SU-DHL-6 (cell line): ENCODE measurements around the gene AVPR2.

Source experiments
- H2AFZ ChIP-seq: fragments of 200-600 bp; sonication (generic); 2 replicates; pipeline ENCODE4 v1.6.1; 2014; ENCODE audit warnings: low read depth, mild to moderate bottlenecking, moderate library complexity, mixed read lengths, antibody characterized with exemption, low read length; ENCODE audit not compliant: severe bottlenecking
- H3F3A ChIP-seq: fragments of 200-600 bp; shearing (Covaris generic); 2 replicates; pipeline ENCODE4 v1.6.0; 2016; ENCODE audit warnings: antibody characterized with exemption, mild to moderate bottlenecking; ENCODE audit not compliant: insufficient read depth
- H3K27ac ChIP-seq: fragments of 200-600 bp; sonication (generic); 2 replicates; pipeline ENCODE4 v1.5.1; 2016; ENCODE audit warnings: low read depth, mild to moderate bottlenecking, low read length, moderate library complexity, mixed read lengths
- H3K27me3 ChIP-seq: fragments of 200-600 bp; sonication (generic), shearing (Covaris generic); 2 replicates; pipeline ENCODE4 v1.6.0; 2014; ENCODE audit warnings: mild to moderate bottlenecking, low read length
- H3K36me3 ChIP-seq: fragments of 200-600 bp; sonication (generic); 2 replicates; pipeline ENCODE4 v1.6.1; 2014; ENCODE audit warnings: mild to moderate bottlenecking, low read length, mixed read lengths
- H3K4me2 ChIP-seq: fragments of 300-600, 200-600 bp; shearing (Covaris generic), sonication (generic); 2 replicates; pipeline ENCODE4 v1.6.0; 2014; ENCODE audit warnings: low read length, low read depth, mild to moderate bottlenecking; ENCODE audit not compliant: poor library complexity, severe bottlenecking
- H3K4me3 ChIP-seq: fragments of 200-600 bp; sonication (generic); 2 replicates; pipeline ENCODE4 v1.5.1; 2014; ENCODE audit warnings: antibody characterized with exemption, low read length, mild to moderate bottlenecking, mixed read lengths; ENCODE audit not compliant: insufficient read depth, poor library complexity, severe bottlenecking
- H3K79me2 ChIP-seq: fragments of 200-600 bp; sonication (generic); 2 replicates; pipeline ENCODE4 v1.6.1; 2014; ENCODE audit warnings: mild to moderate bottlenecking, low read length, moderate library complexity; ENCODE audit not compliant: insufficient read depth
- H3K9ac ChIP-seq: fragments of 200-600 bp; sonication (generic); 2 replicates; pipeline ENCODE4 v1.7.0; 2014; ENCODE audit warnings: mild to moderate bottlenecking, low read length
- H3K9me2 ChIP-seq: fragments of 200-600 bp; sonication (generic); replicated peaks from 2 replicates; pipeline ENCODE4 v1.6.1; 2014; ENCODE audit warnings: low read length; ENCODE audit not compliant: insufficient read depth
- H3K9me3 ChIP-seq: fragments of 200-600 bp; sonication (generic); 2 replicates; pipeline ENCODE4 v1.6.1; 2014; ENCODE audit warnings: low read length, mixed read lengths; ENCODE audit not compliant: insufficient read depth
- H4K20me1 ChIP-seq: fragments of 200-600 bp; sonication (generic); 2 replicates; pipeline ENCODE4 v1.6.1; 2014; ENCODE audit warnings: low read depth, mild to moderate bottlenecking, antibody characterized with exemption, low read length, moderate library complexity, mixed read lengths
- EZH2phosphoT487 ChIP-seq: fragments of 200-600 bp; sonication (generic), shearing (Covaris generic); conservative IDR thresholded peaks from 2 replicates; pipeline ENCODE4 v1.6.1; 2018; ENCODE audit warnings: mild to moderate bottlenecking, antibody characterized with exemption, low read length, moderate library complexity, mixed read lengths
- TF ChIP-seq, protein P1 (sequence below): fragments of 200-600 bp; sonication (generic); IDR thresholded peaks from one replicate; pipeline ENCODE4 v1.5.1; 2017; ENCODE audit warnings: antibody characterized with exemption, mild to moderate bottlenecking, low read length, moderate library complexity; ENCODE audit not compliant: insufficient read depth, poor library complexity, severe bottlenecking

The AVPR2 gene

GRCh38 chrX:153938226-153938786, 33.8 kb downstream of the AVPR2 start:
- Histone ChIP-seq H4K20me1 (no peaks in the 10 kb centered on the region), H3K4me3 (no peak overlapping the region), H3K79me2 (peaks cover 13% of the 10 kb centered on the region), H3K9ac (no peak overlapping the region), H3K27ac (no peak overlapping the region), H3K27me3 (no peaks in the 10 kb centered on the region), H3K4me2 (no peak overlapping the region), H3K9me2 (no peaks in the 10 kb centered on the region), H3F3A (0 out of 2 replicates have a peak, but pooled peaks cover 5% of the 10 kb centered on the region), H2AFZ (no peak overlapping the region), H3K36me3 (no peaks in the 10 kb centered on the region), H3K9me3 (no peaks in the 10 kb centered on the region)
- TF ChIP-seq EZH2phosphoT487 = no peak
- TF ChIP-seq, protein P1, sequence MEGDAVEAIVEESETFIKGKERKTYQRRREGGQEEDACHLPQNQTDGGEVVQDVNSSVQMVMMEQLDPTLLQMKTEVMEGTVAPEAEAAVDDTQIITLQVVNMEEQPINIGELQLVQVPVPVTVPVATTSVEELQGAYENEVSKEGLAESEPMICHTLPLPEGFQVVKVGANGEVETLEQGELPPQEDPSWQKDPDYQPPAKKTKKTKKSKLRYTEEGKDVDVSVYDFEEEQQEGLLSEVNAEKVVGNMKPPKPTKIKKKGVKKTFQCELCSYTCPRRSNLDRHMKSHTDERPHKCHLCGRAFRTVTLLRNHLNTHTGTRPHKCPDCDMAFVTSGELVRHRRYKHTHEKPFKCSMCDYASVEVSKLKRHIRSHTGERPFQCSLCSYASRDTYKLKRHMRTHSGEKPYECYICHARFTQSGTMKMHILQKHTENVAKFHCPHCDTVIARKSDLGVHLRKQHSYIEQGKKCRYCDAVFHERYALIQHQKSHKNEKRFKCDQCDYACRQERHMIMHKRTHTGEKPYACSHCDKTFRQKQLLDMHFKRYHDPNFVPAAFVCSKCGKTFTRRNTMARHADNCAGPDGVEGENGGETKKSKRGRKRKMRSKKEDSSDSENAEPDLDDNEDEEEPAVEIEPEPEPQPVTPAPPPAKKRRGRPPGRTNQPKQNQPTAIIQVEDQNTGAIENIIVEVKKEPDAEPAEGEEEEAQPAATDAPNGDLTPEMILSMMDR = no peak

- Histone ChIP-seq H3K36me3 (no peaks in the 10 kb centered on the region), H2AFZ (no peak overlapping the region), H4K20me1 (no peaks in the 10 kb centered on the region), H3K9ac (no peak overlapping the region), H3F3A (0 out of 2 replicates have a peak, but pooled peaks cover 5% of the 10 kb centered on the region), H3K27ac (no peak overlapping the region), H3K27me3 (no peaks in the 10 kb centered on the region), H3K9me2 (no peaks in the 10 kb centered on the region), H3K4me3 (no peak overlapping the region), H3K4me2 (no peak overlapping the region), H3K79me2 (peaks cover under 1% of the 10 kb centered on the region; the same call in 1 of the 2 replicates), H3K9me3 (no peaks in the 10 kb centered on the region)
- TF ChIP-seq EZH2phosphoT487 = no peak
- TF ChIP-seq, protein P1 = no peak
Observed at GRCh38 chrX:153939573-153939972, 35.1 kb downstream of the AVPR2 start.

DNA sequence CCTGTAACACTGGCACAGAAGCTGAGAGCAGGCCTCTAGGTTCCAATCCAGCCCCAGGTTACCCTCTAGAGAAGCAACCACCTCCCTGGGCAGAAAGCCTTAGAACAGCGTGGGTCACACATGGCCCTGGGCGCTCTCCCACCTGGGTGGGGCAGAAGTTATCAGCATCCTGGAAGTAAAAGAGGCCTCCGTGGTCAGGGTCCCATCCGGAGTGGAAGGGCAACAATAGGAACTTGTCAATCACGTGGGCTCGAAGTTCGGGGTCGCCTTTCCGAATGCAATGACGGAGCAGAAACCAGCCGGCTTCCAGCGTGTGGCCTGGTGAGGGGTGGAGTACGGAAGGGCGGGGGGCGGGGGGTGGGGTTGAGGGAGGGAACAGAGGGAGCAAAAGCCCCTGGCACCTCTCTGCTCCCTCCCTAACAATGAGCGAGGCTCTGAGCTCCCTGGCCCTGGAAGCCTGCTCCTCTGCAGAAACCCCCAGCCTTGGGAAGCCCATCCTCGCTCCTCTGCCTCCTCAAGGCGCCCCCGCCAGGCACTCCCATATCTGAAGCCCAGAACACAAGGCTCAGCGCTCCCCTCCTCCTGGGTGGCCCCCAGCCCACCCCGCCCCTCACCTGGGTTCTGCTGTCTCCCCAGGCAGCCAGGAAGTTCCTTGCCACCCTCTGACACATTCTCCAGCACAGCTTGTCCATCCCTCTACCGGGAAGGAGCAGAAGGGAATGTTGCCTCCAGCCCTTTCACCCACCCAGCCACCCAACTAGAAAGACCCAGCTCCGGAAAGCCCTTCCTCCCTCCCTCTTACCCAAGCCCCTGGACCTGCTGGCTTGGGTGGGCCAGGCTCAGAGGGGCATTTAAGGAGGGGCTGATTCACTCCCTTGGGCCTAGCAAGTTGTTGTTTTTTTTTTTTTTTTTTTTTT, 37.1 kb downstream of the AVPR2 start:
- Histone ChIP-seq H3K27ac (no peak overlapping the region), H3K4me3 (no peak overlapping the region), H3K9ac (no peak overlapping the region)

More for the DNA sequence above, 37.1 kb downstream of the AVPR2 start:
- no peak overlapping the region for H3K4me2 ChIP-seq
- H2AFZ ChIP-seq = no peak overlapping the region
- H3K27me3 ChIP-seq = no peaks in the 10 kb centered on the region
- no peaks in the 10 kb centered on the region for H3K79me2 ChIP-seq
- no peaks in the 10 kb centered on the region for H4K20me1 ChIP-seq
- no peaks in the 10 kb centered on the region for H3K36me3 ChIP-seq
- H3F3A ChIP-seq = 0 out of 2 replicates have a peak, but pooled peaks cover 2% of the 10 kb centered on the region
- TF ChIP-seq EZH2phosphoT487 = no peak
- TF ChIP-seq, protein P1 = no peak
- H3K9me2 ChIP-seq = no peaks in the 10 kb centered on the region
- H3K9me3 ChIP-seq = no peaks in the 10 kb centered on the region
